ENCODE measurements around the gene CD209. TPM values are rescaled to one million over a fixed set of nuclear protein-coding genes. Genes with fewer than 3 reads are reported as not detected.
"Not testable (repeated sequence)": the region's sequence is repeated elsewhere in the genome, so short reads cannot be mapped to it uniquely, and the experiment has no call there.

Gene CD209
- polyA plus RNA-seq, 4 donors, result 0.67 to 13.6 (median 3.3) TPM

DNA sequence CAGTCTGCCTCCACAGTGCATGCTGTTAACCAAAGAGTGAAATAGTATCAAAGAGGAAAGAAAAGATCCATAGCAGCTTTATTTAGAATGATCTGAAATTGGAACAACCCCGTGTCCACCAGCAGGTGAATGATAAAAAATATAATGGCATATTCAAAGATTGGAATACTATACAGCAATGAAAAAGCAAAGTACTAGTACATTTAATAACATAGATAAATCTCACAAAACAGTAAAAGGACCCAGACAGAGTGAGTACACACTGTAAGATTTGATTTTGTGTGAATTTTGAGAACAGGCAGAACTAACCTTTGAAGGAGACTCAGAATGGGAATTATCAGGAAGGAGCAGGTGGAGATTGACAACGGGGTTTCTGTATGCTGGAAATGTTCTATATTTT is 837 bp upstream of the CD209 start:
- Histone ChIP-seq H3K27me3 (ENCODE audit: control insufficient read depth in 3 of 3, insufficient read depth in 3 of 3, low read length in 3 of 3) (peaks cover 0 to 3% (median 0%) of the 10 kb centered on the region in 3 donors), H3K27ac (ENCODE audit: low read depth in 1 of 3, low read length in 2 of 3) (no peak overlapping the region), H3K9me3 (ENCODE audit: control insufficient read depth in 2 of 2, insufficient read depth in 1 of 2, low read depth in 1 of 2, low read length in 1 of 2) (no peaks in the 10 kb centered on the region), H3K36me3 (ENCODE audit: control insufficient read depth in 3 of 3, insufficient read depth in 2 of 3, low read depth in 1 of 3, low read length in 3 of 3) (no peaks in the 10 kb centered on the region), H3K4me1 (ENCODE audit: control insufficient read depth in 3 of 3, insufficient read depth in 2 of 3, low read depth in 1 of 3, low read length in 2 of 3) (no peaks in the 10 kb centered on the region), H3K4me3 (ENCODE audit: low read depth in 1 of 3, low read length in 3 of 3) (no peak overlapping the region)
- FAIRE-seq (no peak), DNase-seq (no peak)
- WGBS, 3 donors, result 56 to 67% (median 63%) methylated on average over 2 of the region's 2 CpGs

DNA sequence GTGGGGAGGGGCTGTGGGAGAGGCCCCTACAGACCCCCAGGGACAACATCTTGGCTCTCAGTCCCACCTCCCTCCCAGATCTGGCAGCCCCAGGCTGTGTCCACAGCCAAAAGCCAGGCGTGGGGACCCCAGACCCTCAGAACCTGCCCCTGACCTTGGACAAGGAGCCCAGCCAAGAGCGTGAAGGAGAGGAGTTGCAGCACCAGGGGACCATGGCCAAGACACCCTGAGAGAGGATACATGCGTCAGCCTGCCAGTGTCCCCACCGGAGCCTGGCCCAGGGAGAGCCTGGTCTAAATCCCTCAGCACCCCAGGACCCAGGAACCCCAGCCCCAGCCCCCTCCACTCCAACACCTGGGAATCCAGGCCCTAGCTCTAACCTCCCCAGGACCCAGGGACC is 1.0 kb downstream of the CD209 start:
- H3K27me3 ChIP-seq (ENCODE audit: control insufficient read depth in 3 of 3, insufficient read depth in 3 of 3, low read length in 3 of 3); FAIRE-seq; H3K27ac ChIP-seq (ENCODE audit: low read depth in 1 of 3, low read length in 2 of 3); H3K4me3 ChIP-seq (ENCODE audit: low read depth in 1 of 3, low read length in 3 of 3); DNase-seq; H3K4me1 ChIP-seq (ENCODE audit: control insufficient read depth in 3 of 3, insufficient read depth in 2 of 3, low read depth in 1 of 3, low read length in 2 of 3); H3K36me3 ChIP-seq (ENCODE audit: control insufficient read depth in 3 of 3, insufficient read depth in 2 of 3, low read depth in 1 of 3, low read length in 3 of 3); H3K9me3 ChIP-seq (ENCODE audit: control insufficient read depth in 2 of 2, insufficient read depth in 1 of 2, low read depth in 1 of 2, low read length in 1 of 2): not testable (repeated sequence)
- 50 to 77% (median 71%) methylated on average over 4 of the region's 4 CpGs for WGBS, 3 donors

DNA sequence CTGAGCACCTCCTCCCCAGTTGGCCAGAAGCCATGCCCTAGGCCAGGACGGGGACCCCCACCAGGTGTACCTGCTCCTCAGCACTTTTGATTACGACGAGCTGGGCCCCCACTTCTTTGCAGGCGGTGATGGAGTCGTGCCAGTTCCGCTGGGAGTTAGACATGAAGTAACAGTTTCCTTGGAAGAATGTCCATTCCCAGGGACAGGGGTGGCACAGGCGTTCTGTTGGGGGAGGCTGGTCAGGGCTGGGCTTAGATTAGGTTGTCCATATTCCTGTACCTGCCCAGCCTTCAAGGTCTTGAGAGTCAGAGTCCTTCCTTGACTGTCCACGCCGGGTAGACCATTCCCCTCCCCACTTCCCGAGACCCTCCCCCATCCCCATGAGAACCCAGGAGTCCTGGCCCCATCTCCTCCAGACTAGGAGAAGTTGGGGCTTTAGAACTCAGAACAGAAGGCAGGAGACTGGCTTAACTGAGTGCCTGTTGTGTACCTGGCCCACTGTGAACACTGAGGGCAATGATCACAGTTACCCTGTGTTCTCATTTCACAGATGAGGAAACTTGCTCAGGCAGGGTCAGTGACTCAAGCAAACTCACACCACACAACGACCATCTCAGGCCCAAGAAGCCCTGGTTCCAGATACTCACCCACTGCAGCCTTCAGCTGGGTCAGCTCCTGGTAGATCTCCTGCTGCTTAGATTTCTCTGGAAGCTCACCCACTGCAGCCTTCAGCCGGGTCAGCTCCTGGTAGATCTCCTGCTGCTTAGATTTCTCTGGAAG is 2.3 kb downstream of the CD209 start:
- no peaks in the 10 kb centered on the region for H3K9me3 ChIP-seq (ENCODE audit: control insufficient read depth in 2 of 2, insufficient read depth in 1 of 2, low read depth in 1 of 2, low read length in 1 of 2)
- WGBS, 3 donors, result 75 to 81% (median 75%) methylated on average over 11 to 12 of the region's 12 CpGs
- FAIRE-seq, result no peak
- no peak for DNase-seq
- H3K4me3 ChIP-seq (ENCODE audit: low read depth in 1 of 3, low read length in 3 of 3), result no peak overlapping the region
- no peak overlapping the region for H3K27ac ChIP-seq (ENCODE audit: low read depth in 1 of 3, low read length in 2 of 3)
- H3K27me3 ChIP-seq (ENCODE audit: control insufficient read depth in 3 of 3, insufficient read depth in 3 of 3, low read length in 3 of 3), result peaks cover 0 to under 1% (median 0%) of the 10 kb centered on the region in 3 donors
- H3K4me1 ChIP-seq (ENCODE audit: control insufficient read depth in 3 of 3, insufficient read depth in 2 of 3, low read depth in 1 of 3, low read length in 2 of 3), result no peaks in the 10 kb centered on the region
- no peaks in the 10 kb centered on the region for H3K36me3 ChIP-seq (ENCODE audit: control insufficient read depth in 3 of 3, insufficient read depth in 2 of 3, low read depth in 1 of 3, low read length in 3 of 3)

DNA sequence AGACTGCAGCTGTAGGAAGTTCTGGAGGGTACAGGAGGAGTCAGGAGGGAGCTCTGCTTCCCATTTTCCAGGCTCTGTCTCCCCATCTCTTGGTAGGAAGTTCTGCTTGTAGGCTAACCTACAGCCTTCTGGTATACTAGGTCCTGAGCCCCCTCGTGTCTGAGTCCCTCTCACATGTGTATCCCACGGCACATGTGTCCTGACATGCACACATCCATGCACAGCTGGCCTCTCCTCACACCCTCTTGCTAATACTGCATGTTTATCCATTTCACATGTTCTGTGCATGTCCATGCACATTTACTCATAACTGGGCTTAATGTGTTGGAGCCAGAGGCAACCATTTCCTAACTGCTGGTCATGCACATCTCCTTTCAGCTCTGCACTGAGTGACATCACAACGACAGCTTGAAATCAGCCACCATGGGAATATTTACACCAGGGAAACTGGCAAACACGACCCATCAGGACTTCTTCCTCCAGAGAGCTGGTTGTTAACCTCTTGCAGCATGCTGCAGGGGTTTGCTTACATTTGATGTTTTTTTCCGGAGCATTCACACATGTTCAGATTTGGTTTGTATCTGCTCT is 3.0 kb downstream of the CD209 start:
- DNase-seq, result no peak
- 58 to 67% (median 59%) methylated on average over 5 of the region's 5 CpGs for WGBS, 3 donors
- no peak overlapping the region for H3K4me3 ChIP-seq (ENCODE audit: low read depth in 1 of 3, low read length in 3 of 3)
- H3K27ac ChIP-seq (ENCODE audit: low read depth in 1 of 3, low read length in 2 of 3), result no peak overlapping the region
- H3K4me1 ChIP-seq (ENCODE audit: control insufficient read depth in 3 of 3, insufficient read depth in 2 of 3, low read depth in 1 of 3, low read length in 2 of 3), result no peaks in the 10 kb centered on the region
- H3K27me3 ChIP-seq (ENCODE audit: control insufficient read depth in 3 of 3, insufficient read depth in 3 of 3, low read length in 3 of 3), result no peaks in the 10 kb centered on the region
- no peaks in the 10 kb centered on the region for H3K36me3 ChIP-seq (ENCODE audit: control insufficient read depth in 3 of 3, insufficient read depth in 2 of 3, low read depth in 1 of 3, low read length in 3 of 3)
- no peaks in the 10 kb centered on the region for H3K9me3 ChIP-seq (ENCODE audit: control insufficient read depth in 2 of 2, insufficient read depth in 1 of 2, low read depth in 1 of 2, low read length in 1 of 2)
- no peak for FAIRE-seq

DNA sequence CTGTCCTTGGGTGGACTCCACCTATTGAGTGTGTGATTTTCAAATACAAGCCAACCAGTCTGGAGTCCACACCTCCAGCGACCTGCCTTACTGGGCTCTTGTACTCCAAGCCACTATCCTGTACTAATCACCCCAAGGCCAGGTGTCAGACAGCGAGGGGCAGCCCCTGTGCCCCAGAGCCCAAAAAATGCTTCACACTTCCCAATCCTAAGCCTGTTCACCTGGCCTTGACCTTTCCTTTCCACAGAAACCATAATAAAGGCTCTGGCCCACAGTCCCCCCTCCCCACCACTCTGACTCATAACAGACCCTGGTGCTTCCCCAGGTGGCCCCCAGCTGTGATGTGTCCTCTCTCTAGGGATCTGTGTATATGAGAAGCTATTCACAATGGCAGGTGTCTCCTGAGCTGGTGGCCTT is 3.9 kb downstream of the CD209 start:
- Histone ChIP-seq H3K36me3 (ENCODE audit: control insufficient read depth in 3 of 3, insufficient read depth in 2 of 3, low read depth in 1 of 3, low read length in 3 of 3) (no peaks in the 10 kb centered on the region), H3K4me1 (ENCODE audit: control insufficient read depth in 3 of 3, insufficient read depth in 2 of 3, low read depth in 1 of 3, low read length in 2 of 3) (no peaks in the 10 kb centered on the region), H3K27ac (ENCODE audit: low read depth in 1 of 3, low read length in 2 of 3) (no peak overlapping the region), H3K27me3 (ENCODE audit: control insufficient read depth in 3 of 3, insufficient read depth in 3 of 3, low read length in 3 of 3) (no peaks in the 10 kb centered on the region), H3K9me3 (ENCODE audit: control insufficient read depth in 2 of 2, insufficient read depth in 1 of 2, low read depth in 1 of 2, low read length in 1 of 2) (no peaks in the 10 kb centered on the region), H3K4me3 (ENCODE audit: low read depth in 1 of 3, low read length in 3 of 3) (no peak overlapping the region)
- WGBS, 3 donors, result 58 to 68% (median 66%) methylated on average over 2 of the region's 2 CpGs
- no peak for FAIRE-seq
- no peak for DNase-seq

DNA sequence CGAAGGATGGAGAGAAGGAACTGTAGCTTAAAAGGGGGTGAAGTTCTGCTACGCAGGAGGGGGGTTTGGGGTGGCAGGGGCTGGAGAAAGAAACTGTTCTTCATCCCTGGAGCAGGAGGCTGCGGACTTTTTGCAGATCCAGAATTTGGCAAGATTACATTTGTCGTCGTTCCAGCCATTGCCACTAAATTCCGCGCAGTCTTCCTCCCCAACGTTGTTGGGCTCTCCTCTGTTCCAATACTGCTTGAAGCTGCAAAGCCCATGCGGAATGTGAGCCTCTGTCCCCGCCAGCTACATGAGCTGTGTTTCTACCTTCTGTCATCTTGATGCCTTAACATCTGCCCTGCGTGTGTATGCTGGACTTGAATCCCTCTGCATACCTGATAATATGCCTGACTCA is 4.3 kb downstream of the CD209 start:
- FAIRE-seq (no peak), DNase-seq (no peak)
- WGBS, 3 donors, result 79 to 82% (median 81%) methylated on average over 11 of the region's 11 CpGs
- Histone ChIP-seq H3K4me1 (ENCODE audit: control insufficient read depth in 3 of 3, insufficient read depth in 2 of 3, low read depth in 1 of 3, low read length in 2 of 3) (no peaks in the 10 kb centered on the region), H3K27ac (ENCODE audit: low read depth in 1 of 3, low read length in 2 of 3) (no peak overlapping the region), H3K36me3 (ENCODE audit: control insufficient read depth in 3 of 3, insufficient read depth in 2 of 3, low read depth in 1 of 3, low read length in 3 of 3) (no peaks in the 10 kb centered on the region), H3K27me3 (ENCODE audit: control insufficient read depth in 3 of 3, insufficient read depth in 3 of 3, low read length in 3 of 3) (no peaks in the 10 kb centered on the region), H3K4me3 (ENCODE audit: low read depth in 1 of 3, low read length in 3 of 3) (no peak overlapping the region), H3K9me3 (ENCODE audit: control insufficient read depth in 2 of 2, insufficient read depth in 1 of 2, low read depth in 1 of 2, low read length in 1 of 2) (no peaks in the 10 kb centered on the region)

DNA sequence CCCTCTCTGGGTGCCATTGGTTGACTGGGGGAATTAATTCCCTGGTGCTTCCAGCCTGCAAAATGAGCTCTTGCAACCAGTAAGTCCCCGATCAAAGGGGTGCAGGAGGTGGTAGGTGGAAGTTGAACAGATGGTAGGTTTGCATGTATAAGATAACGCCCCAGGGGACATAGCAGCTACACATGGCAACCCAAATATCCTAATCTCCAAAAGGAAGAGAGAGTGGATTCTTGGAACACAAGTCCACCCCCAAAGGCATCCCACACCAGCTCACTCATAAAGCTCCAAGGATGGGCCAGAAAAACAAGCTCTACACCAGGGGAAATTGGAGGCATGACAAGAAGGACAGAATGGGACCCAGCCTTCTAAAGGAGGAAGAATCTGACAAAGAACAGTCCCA is 4.8 kb downstream of the CD209 start:
- Histone ChIP-seq H3K4me3 (ENCODE audit: low read depth in 1 of 3, low read length in 3 of 3) (no peak overlapping the region), H3K36me3 (ENCODE audit: control insufficient read depth in 3 of 3, insufficient read depth in 2 of 3, low read depth in 1 of 3, low read length in 3 of 3) (no peaks in the 10 kb centered on the region), H3K27me3 (ENCODE audit: control insufficient read depth in 3 of 3, insufficient read depth in 3 of 3, low read length in 3 of 3) (no peaks in the 10 kb centered on the region), H3K27ac (ENCODE audit: low read depth in 1 of 3, low read length in 2 of 3) (no peak overlapping the region), H3K9me3 (ENCODE audit: control insufficient read depth in 2 of 2, insufficient read depth in 1 of 2, low read depth in 1 of 2, low read length in 1 of 2) (no peaks in the 10 kb centered on the region), H3K4me1 (ENCODE audit: control insufficient read depth in 3 of 3, insufficient read depth in 2 of 3, low read depth in 1 of 3, low read length in 2 of 3) (no peaks in the 10 kb centered on the region)
- FAIRE-seq (no peak), DNase-seq (no peak)
- 62 to 75% (median 68%) methylated on average over 2 of the region's 2 CpGs for WGBS, 3 donors

DNA sequence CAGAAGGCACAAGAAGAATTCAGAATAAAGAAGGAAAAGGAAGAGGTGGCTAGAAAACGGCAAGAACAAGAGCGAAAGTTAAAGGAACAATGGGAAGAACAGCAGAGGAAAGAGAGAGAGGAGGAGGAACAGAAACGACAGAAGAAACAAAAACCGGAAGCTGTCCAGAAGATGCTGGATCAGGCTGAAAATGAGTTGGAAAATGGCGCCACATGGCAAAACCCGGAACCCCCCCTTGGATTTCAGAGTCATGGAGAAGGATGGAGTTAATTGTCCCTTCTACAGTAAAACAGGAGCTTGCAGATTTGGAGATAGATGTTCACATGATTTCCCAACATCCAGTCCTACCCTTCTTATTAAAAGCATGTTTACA is 6.7 kb downstream of the CD209 start:
- no peak for DNase-seq
- Histone ChIP-seq H3K9me3 (ENCODE audit: control insufficient read depth in 2 of 2, insufficient read depth in 1 of 2, low read depth in 1 of 2, low read length in 1 of 2) (no peaks in the 10 kb centered on the region), H3K4me1 (ENCODE audit: control insufficient read depth in 3 of 3, insufficient read depth in 2 of 3, low read depth in 1 of 3, low read length in 2 of 3) (no peaks in the 10 kb centered on the region), H3K36me3 (ENCODE audit: control insufficient read depth in 3 of 3, insufficient read depth in 2 of 3, low read depth in 1 of 3, low read length in 3 of 3) (no peaks in the 10 kb centered on the region), H3K27ac (ENCODE audit: low read depth in 1 of 3, low read length in 2 of 3) (no peak overlapping the region), H3K27me3 (ENCODE audit: control insufficient read depth in 3 of 3, insufficient read depth in 3 of 3, low read length in 3 of 3) (peaks cover 0 to 4% (median 0%) of the 10 kb centered on the region in 3 donors), H3K4me3 (ENCODE audit: low read depth in 1 of 3, low read length in 3 of 3) (no peak overlapping the region)
- no peak for FAIRE-seq
- 73 to 85% (median 75%) methylated on average over 6 of the region's 6 CpGs for WGBS, 3 donors

All from small intestine (tissue), 7 donors.